Left forelimb (tissue), 1 donor: Measurements from ENCODE around the gene ERG.

Experiments
- DNase-seq: peaks from one replicate; pipeline ENCODE4 v3.0.0-alpha.2; 2018; ENCODE audit warnings: low spot score

The ERG gene

DNA sequence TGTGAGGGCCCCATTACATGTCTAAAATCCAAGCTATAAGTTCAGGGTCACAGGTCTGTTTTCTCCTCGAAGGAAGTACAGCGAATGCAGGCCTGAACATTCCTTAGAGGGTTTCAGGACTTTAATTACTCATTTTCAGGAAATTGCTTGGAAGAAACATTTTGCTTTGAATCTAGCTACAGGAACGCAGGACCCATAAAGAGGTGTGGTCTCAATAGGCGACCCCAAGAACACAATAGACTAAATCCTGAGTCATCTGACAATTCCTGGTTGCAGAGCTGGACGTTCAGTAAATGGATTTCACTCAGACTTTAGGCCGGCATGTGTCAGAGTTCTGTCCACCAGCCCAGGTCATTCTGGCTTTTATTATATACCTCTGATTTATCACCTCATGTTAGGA is 1.0 kb upstream of the ERG start:
- DNase-seq, result no peak

DNA sequence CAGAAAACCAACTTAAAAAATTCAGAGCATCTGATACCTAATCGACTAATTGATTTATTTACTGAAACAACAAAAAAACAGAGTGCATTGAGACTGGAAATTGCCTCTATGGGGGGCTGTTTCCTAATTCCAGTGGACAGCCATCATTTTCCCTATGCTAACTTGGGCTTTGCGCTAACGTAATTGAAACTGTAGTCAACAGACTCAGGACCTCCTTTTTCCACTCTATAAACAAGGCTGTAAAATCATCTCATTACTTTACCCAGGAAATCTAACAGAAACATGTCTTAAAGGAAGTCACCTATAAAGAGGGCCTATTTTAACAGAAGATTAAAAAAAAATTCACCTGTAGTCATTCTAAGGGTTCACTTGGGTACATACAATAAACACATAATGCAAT is 2.1 kb downstream of the ERG start:
- no peak for DNase-seq

DNA sequence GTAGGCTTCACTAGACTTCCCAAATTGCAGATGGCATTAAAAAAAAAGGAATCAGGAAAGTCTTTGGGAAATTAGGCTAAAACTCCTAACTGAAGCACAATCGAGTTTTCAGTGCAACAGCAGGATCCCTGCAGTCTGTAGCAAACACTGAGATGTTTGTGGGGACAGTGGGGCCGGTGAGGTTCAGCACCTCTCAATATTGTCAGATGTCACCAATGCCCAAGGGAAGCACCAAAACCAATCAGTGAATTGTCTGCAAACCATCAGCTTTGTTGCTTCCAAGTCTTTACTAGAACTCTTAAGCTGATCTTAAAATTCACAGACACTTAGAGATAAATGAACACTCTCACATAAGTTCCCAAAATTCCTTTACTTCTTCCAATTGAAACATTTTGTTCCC is 2.6 kb downstream of the ERG start:
- no peak for DNase-seq

DNA sequence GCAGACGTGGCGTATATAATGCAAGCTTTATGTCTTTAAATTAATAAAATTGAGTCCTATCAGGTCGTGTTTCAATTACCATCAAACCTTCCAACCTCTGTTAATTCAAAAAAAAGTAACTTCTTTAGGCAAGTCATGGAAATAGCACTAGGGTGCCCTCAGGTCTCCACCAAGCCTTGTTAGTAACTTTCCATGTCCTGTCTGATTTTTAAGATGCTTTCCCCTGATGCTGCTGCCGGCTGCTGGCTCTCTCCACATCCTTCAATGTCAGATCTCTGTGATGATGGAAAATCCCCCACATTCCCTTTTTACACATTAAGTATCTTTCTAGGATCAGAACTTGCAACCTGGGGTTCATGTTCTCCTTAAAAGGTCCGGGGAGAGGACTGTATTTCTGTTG is 3.0 kb downstream of the ERG start:
- no peak for DNase-seq

DNA sequence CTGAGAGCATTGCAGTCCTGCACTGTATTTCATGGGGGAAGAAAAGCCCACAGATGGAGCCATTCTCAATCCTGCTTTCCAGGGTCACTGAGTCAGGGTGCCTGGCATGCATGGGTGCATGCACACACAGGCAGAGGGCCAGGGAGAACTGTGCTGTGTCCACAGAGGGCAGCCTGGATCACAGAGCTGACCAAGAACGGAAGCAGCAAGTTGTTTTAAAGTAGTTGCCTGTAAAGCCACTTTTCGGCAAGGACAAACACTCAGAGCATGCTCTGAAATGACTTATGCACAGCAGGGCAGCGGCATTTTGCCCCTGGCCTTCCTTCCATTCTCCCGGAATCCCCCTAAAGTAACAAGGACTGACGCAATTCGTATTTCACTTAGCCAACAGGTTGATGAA is 3.6 kb downstream of the ERG start:
- no peak for DNase-seq

GRCh38 chr21:38494251-38494642 is 4.0 kb downstream of the ERG start:
- DNase-seq, result no peak

DNA sequence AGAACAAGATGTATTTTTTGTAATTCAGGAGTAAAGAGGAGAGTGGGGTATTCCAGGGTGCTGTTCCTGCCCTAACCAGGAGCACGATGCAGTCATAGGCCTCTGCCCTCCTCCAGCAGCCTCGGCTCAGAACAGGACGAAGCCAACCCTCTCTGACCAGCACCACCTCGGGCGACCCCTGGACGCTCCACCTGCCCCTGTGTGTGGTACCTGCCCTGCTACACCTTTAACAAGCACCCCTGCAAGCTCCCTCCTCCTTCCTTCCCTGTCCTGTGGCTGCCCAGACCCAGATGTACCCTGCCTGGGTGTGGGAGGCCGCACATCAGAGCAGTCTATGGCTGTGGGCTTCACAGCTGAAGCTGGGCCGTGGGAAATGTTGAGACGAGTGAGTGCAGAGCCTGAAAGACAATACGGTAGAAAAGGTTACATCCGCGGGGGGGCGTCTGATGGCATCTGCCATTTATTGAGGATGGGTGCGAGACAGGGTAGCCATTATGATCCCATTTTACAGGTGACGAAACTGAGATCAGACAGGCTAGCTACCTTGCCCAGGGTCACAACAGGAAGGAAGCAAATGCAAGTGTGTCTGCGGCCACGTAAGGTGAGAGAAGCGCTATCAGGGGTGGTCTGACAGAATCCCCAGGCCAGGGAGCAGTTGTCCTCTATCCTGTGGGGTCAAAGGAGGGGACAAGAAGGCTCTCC is 4.6 kb downstream of the ERG start:
- no peak for DNase-seq

DNA sequence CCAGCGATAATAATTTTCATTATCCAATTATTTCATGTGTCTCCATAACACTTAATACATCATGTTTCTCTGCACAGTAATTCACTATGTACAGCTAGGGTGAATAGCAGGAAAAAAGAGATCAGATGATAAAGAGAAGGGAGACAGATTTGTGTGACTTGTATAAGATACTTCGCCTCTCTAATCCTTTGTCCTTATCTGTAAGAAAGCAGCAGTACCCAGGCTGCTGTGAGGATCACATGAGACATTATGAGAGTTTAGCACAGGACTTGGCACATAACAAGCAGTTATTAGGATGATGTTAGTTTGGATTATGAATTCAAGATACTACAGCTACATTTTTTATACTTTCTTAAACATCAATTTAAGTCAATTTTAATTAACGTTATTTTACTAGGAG is 6.3 kb downstream of the ERG start:
- DNase-seq, result no peak

DNA sequence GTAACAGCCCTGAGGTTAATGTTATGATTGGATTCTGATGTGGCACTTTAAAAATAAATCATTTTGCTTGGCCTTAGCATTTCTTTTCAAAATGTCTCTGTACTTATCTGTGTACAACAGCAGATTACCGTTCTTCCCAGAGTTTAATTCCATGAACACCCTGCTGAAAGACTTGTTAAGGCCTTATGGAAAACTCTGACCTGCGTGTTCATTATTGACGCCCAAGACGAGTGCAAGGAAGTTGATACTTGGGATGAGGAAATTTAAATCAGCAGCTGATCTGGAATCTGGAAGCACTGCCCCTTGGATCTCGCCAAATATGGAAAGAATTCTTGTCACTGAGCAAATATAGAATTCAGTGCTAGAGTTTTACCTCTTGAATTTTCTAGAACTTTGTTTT is 6.7 kb downstream of the ERG start:
- no peak for DNase-seq

GRCh38 chr21:38490411-38491020 is 7.8 kb downstream of the ERG start:
- no peak for DNase-seq

GRCh38 chr21:38489729-38490128 is 8.5 kb downstream of the ERG start:
- DNase-seq, result no peak

- DNase-seq, result no peak
Measured at GRCh38 chr21:38489271-38489652, 9.0 kb downstream of the ERG start.

GRCh38 chr21:38488640-38489270 is 9.5 kb downstream of the ERG start:
- no peak for DNase-seq

GRCh38 chr21:38487901-38488639 is 10.2 kb downstream of the ERG start:
- no peak for DNase-seq

DNA sequence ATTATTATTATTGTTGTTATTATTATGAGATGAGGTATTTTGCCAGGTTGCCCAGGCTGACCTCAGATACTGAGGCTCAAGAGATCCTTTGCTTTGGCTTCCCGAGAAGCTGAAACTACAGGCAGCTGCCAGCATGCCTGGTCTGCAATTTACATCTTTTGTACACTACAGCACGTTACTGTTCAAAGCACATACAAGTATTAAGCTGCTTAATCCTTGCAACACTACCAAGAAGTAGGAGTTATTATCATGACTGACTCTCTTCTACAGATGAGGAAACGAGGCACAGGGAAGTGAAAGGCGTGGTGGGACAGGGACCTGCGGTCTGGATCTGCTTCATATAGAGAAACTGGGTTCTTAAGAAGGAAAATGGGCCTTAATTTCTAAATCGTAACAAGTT is 11.6 kb downstream of the ERG start:
- DNase-seq, result no peak

- DNase-seq, result no peak
Measured at GRCh38 chr21:38486221-38486620, 12.1 kb downstream of the ERG start.

DNA sequence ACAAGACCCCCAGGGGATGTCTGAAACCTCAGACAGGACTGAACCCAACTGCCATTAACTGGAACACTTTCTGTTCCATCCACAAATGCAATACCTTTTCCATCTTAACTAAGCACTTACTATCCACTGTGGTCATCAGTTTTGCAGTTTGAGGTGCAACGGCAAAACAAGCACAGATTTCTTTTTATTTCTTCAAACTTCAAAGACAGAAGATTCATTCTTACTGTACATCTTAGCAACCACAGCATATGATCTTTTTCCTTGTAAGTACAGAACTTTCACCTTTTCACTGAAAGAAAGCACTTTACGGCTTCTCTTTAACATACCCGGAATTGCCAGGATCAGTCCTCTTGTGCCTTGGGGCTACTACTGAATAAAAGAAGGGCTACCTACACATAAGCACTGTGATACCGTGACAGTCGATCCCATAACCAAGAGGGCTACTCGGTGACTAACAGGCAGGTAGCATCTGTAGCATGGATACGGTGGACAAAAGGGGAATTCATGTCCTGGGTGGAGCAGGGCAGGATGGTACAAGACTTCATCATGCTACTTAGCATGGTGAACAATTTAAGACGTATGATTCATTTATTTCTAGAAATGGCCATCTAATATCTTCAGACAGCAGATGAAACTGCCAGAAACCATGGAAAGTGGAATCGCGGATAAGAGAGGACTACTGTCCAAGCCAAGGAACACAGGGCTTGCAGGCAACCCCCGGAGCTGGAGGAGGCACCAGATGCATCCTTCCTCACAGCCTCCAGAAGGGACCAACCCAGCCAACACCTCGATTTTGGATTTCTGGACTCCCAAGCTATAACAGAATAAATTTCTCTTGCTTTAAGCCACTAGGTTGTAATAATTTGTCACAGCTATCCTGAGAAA is 18.4 kb downstream of the ERG start:
- DNase-seq, result no peak

DNA sequence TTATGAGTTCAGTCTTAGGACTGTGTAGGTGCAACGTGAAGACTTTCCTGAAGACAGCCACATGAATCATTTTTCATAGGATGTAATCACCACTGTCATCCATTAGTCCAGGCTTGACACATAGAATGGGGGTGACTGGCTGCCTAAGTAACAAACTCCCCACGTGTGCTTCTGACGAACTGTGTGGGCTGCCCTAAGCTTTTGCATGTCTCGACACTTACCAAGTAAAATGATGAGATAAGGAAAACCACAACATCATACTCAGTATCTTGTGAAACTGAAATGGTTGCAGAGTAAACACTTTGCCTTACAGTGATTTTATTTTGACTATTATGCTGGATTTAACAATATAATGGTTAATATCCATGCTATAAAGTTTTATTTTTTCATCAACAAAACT is 19.5 kb downstream of the ERG start:
- no peak for DNase-seq

DNA sequence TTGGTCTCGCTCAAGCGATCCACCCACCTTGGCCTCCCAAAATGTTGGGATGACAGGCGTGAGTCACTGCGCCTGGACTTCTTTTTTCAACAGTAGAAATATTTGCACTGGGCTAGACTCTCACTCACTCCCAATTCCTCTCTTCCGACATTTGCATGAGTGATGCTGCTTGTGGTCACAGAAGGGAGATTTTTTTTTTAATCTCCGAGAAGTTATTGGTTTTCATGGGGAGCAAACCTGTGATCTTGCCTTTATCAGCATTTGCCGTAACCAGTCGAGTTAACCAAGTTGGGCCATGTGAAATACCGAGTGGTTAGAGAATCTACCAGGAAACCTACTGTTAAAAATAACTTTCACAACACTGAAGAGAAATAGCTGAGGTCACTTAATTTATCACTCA is 21.1 kb downstream of the ERG start:
- DNase-seq, result no peak

- DNase-seq, result no peak
Measured at GRCh38 chr21:38476385-38476784, 21.9 kb downstream of the ERG start.

DNA sequence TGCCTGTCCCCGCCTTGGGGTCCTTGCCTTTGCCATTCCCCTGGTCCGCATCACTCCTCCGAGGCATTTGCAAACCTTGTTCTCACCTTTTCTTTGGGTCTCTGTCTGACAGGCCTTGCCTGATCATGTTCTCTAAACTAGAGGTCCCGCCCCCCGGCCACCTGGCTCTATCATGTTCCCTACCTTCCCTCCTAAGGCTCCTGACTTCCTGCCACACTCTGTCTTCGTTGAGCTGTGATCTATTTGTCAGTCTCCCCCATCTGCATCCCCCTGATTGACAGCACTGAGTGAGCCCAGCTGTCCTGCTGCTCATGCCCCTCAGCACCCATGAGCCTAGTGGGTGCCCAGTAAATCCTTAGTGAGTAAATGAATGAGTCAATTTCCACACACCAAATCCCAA is 22.8 kb downstream of the ERG start:
- no peak for DNase-seq

- DNase-seq, result no peak
Measured at GRCh38 chr21:38474796-38475195, 23.5 kb downstream of the ERG start.
